Loucy (cell line): ENCODE measurements around the gene PRR36.

Experiments used
- H2AFZ ChIP-seq: fragments of 200-600 bp; sonication (generic); 2 replicates; pipeline ENCODE4 v1.6.0; 2016; ENCODE audit warnings: antibody characterized with exemption, mild to moderate bottlenecking, low read length, moderate library complexity
- H3F3A ChIP-seq: fragments of 200-600 bp; 2 replicates; pipeline ENCODE4 v1.6.0; 2016; ENCODE audit warnings: antibody characterized with exemption, low read depth, mild to moderate bottlenecking
- H3K27me3 ChIP-seq: fragments of 200-600 bp; sonication (generic); 2 replicates; pipeline ENCODE4 v1.6.1; 2014; ENCODE audit warnings: low read length, mild to moderate bottlenecking; ENCODE audit not compliant: insufficient read depth, poor library complexity, severe bottlenecking
- H3K36me3 ChIP-seq: fragments of 200-600 bp; sonication (generic); 2 replicates; pipeline ENCODE4 v1.6.1; 2016; ENCODE audit warnings: low read length; ENCODE audit not compliant: insufficient read depth
- H3K4me1 ChIP-seq: fragments of 200-600 bp; sonication (generic); 2 replicates; pipeline ENCODE4 v1.5.1; 2014; ENCODE audit warnings: low read length, mild to moderate bottlenecking; ENCODE audit not compliant: insufficient read depth, poor library complexity, severe bottlenecking
- H3K4me2 ChIP-seq: fragments of 200-600 bp; sonication (generic); 2 replicates; pipeline ENCODE4 v1.6.0; 2014; ENCODE audit warnings: antibody characterized with exemption, low read length, low read depth, mild to moderate bottlenecking; ENCODE audit not compliant: poor library complexity, severe bottlenecking
- H3K4me3 ChIP-seq: fragments of 200-600 bp; sonication (generic); 2 replicates; pipeline ENCODE4 v1.5.1; 2014; ENCODE audit warnings: low read length, mild to moderate bottlenecking, mixed read lengths; ENCODE audit not compliant: poor library complexity, severe bottlenecking
- H3K79me2 ChIP-seq: fragments of 200-600 bp; sonication (generic); 2 replicates; pipeline ENCODE4 v1.6.1; 2014; ENCODE audit warnings: low read length; ENCODE audit not compliant: insufficient read depth
- H3K9ac ChIP-seq: fragments of 200-600 bp; sonication (generic); 2 replicates; pipeline ENCODE4 v1.6.0; 2014; ENCODE audit warnings: mild to moderate bottlenecking, low read depth, low read length, moderate library complexity; ENCODE audit not compliant: poor library complexity, severe bottlenecking
- H3K9me2 ChIP-seq: fragments of 200-600 bp; sonication (generic); replicated peaks from 2 replicates; pipeline ENCODE4 v1.6.1; 2016; ENCODE audit warnings: low read depth, low read length, mixed read lengths
- H3K9me3 ChIP-seq: fragments of 200-600 bp; sonication (generic); 2 replicates; pipeline ENCODE4 v1.6.1; 2014; ENCODE audit warnings: mild to moderate bottlenecking, antibody characterized with exemption, low read length, low read depth; ENCODE audit not compliant: insufficient read depth
- H4K20me1 ChIP-seq: fragments of 200-600 bp; sonication (generic); 2 replicates; pipeline ENCODE4 v1.6.0; 2014; ENCODE audit warnings: antibody characterized with exemption, low read length, mild to moderate bottlenecking; ENCODE audit not compliant: insufficient read depth, poor library complexity, severe bottlenecking
- CTCF ChIP-seq: fragments of 200-600 bp; sonication (generic); conservative IDR thresholded peaks from 2 replicates; pipeline ENCODE4 v1.5.1; 2014; ENCODE audit warnings: mild to moderate bottlenecking, antibody characterized with exemption, low read length
- EZH2phosphoT487 ChIP-seq: fragments of 200-600 bp; IDR thresholded peaks from 2 replicates; pipeline ENCODE4 v1.6.1; 2018; ENCODE audit warnings: antibody characterized with exemption, mild to moderate bottlenecking, moderate library complexity, borderline replicate concordance

PRR36 gene

GRCh38 chr19:7917267-7918061, 43.3 kb upstream of the PRR36 start:
- no peak overlapping the region for H3K4me2 ChIP-seq
- H3K4me3 ChIP-seq, result no peak overlapping the region
- no peak overlapping the region for H3K9ac ChIP-seq
- TF ChIP-seq EZH2phosphoT487 (no peak), CTCF (no peak)
- no peaks in the 10 kb centered on the region for H3K79me2 ChIP-seq
- H3F3A ChIP-seq, result no peaks in the 10 kb centered on the region
- no peaks in the 10 kb centered on the region for H3K27me3 ChIP-seq
- H3K9me3 ChIP-seq, result no peaks in the 10 kb centered on the region
- H4K20me1 ChIP-seq, result peaks cover 6% of the 10 kb centered on the region
- no peaks in the 10 kb centered on the region for H3K9me2 ChIP-seq
- H3K4me1 ChIP-seq, result peaks cover 12% of the 10 kb centered on the region
- no peak overlapping the region for H2AFZ ChIP-seq
- H3K36me3 ChIP-seq, result peaks cover 4% of the 10 kb centered on the region; the same call in 1 of the 2 replicates

DNA sequence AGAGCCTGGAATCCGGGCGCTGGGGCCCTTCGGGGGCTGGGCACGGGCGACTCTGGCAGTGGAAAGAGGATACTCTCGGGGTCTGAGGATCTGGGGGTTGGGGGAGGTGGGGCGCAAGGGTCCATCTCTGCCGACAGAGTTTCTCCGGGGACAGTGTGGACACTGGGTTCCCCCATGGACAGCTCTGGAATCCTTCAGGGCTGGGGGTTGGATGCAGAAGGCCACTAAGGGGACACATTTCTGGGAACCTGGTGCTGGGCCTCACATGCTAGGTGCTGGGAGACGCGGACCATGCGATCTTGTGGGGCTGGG, 42.7 kb upstream of the PRR36 start:
- no peak overlapping the region for H2AFZ ChIP-seq
- no peak overlapping the region for H3K9ac ChIP-seq
- TF ChIP-seq EZH2phosphoT487 (no peak), CTCF (no peak)
- H3K4me3 ChIP-seq, result no peak overlapping the region
- peaks cover 6% of the 10 kb centered on the region for H4K20me1 ChIP-seq
- no peaks in the 10 kb centered on the region for H3K9me2 ChIP-seq
- no peaks in the 10 kb centered on the region for H3K27me3 ChIP-seq
- no peaks in the 10 kb centered on the region for H3K9me3 ChIP-seq
- peaks cover 12% of the 10 kb centered on the region for H3K4me1 ChIP-seq
- no peaks in the 10 kb centered on the region for H3K79me2 ChIP-seq
- H3K4me2 ChIP-seq, result no peak overlapping the region
- no peaks in the 10 kb centered on the region for H3F3A ChIP-seq
- H3K36me3 ChIP-seq, result peaks cover 8% of the 10 kb centered on the region; the same call in 1 of the 2 replicates

- Histone ChIP-seq H3K36me3 (peaks cover 14% of the 10 kb centered on the region; the same call in 1 of the 2 replicates), H3K79me2 (no peaks in the 10 kb centered on the region), H3K27me3 (no peaks in the 10 kb centered on the region), H4K20me1 (peaks cover 4% of the 10 kb centered on the region), H3K9me2 (no peaks in the 10 kb centered on the region), H3K9ac (no peak overlapping the region), H2AFZ (no peak overlapping the region), H3K4me3 (no peak overlapping the region), H3K9me3 (no peaks in the 10 kb centered on the region), H3K4me1 (peaks cover 9% of the 10 kb centered on the region), H3K4me2 (no peak overlapping the region), H3F3A (no peaks in the 10 kb centered on the region)
- TF ChIP-seq EZH2phosphoT487, result no peak
- TF ChIP-seq CTCF, result no peak
Measured at GRCh38 chr19:7916103-7916954, 42.1 kb upstream of the PRR36 start.
